ENCODE data around the gene CMIP. TPM values are rescaled to one million over a fixed set of nuclear protein-coding genes. Genes with fewer than 3 reads are reported as not detected.

Gene CMIP
- polyA plus RNA-seq, 1 donor from 2014 or later = 15.1 TPM

GRCh38 chr16:81633680-81634379, 189.2 kb downstream of the CMIP start:
- H3F3A ChIP-seq (ENCODE audit: insufficient read depth, low read length, poor library complexity, severe bottlenecking) = no peaks in the 10 kb centered on the region
- H3K36me3 ChIP-seq (ENCODE audit: insufficient read depth, low read length) = no peaks in the 10 kb centered on the region
- no peak overlapping the region for H3K9ac ChIP-seq (ENCODE audit: low read length)
- no peak overlapping the region for H3K4me2 ChIP-seq (ENCODE audit: low read length)
- H3K27me3 ChIP-seq (ENCODE audit: insufficient read depth, low read depth, low read length) = no peaks in the 10 kb centered on the region
- no peak overlapping the region for H3K4me3 ChIP-seq (ENCODE audit: low read length)
- H4K20me1 ChIP-seq (ENCODE audit: insufficient read depth) = no peaks in the 10 kb centered on the region
- no peak overlapping the region for H2AFZ ChIP-seq (ENCODE audit: low read depth, low read length)
- H3K27ac ChIP-seq (ENCODE audit: low read length) = no peak overlapping the region
- no peaks in the 10 kb centered on the region for H3K9me3 ChIP-seq (ENCODE audit: low read length)
- no peaks in the 10 kb centered on the region for H3K9me2 ChIP-seq (ENCODE audit: insufficient read depth, low read length)
- no peaks in the 10 kb centered on the region for H3K79me2 ChIP-seq (replicated peaks; ENCODE audit: insufficient read depth, low read length)
- TF ChIP-seq POLR2AphosphoS5 (IDR thresholded peaks at IDR 0.05) (no peak), CTCF (IDR thresholded peaks at IDR 0.05; ENCODE audit: poor library complexity, severe bottlenecking) (no peak), EZH2 (IDR thresholded peaks at IDR 0.05; ENCODE audit: borderline replicate concordance, insufficient read depth, low read length, poor library complexity, severe bottlenecking) (no peak), MXI1 (conservative IDR thresholded peaks at IDR 0.05; ENCODE audit: poor library complexity, severe bottlenecking) (no peak), TAF1 (IDR thresholded peaks at IDR 0.05; ENCODE audit: low read depth) (no peak), RAD21 (conservative IDR thresholded peaks at IDR 0.05) (no peak), SMC3 (conservative IDR thresholded peaks at IDR 0.05; ENCODE audit: poor library complexity) (no peak), EP300 (conservative IDR thresholded peaks at IDR 0.05; ENCODE audit: poor library complexity, severe bottlenecking) (no peak), REST (IDR thresholded peaks at IDR 0.05; ENCODE audit: borderline replicate concordance) (no peak)

GRCh38 chr16:81634380-81635062, 189.9 kb downstream of the CMIP start:
- TF ChIP-seq EZH2 (IDR thresholded peaks at IDR 0.05; ENCODE audit: borderline replicate concordance, insufficient read depth, low read length, poor library complexity, severe bottlenecking) (no peak), EP300 (conservative IDR thresholded peaks at IDR 0.05; ENCODE audit: poor library complexity, severe bottlenecking) (no peak)
- no peaks in the 10 kb centered on the region for H3K9me2 ChIP-seq (ENCODE audit: insufficient read depth, low read length)
- no peaks in the 10 kb centered on the region for H4K20me1 ChIP-seq (ENCODE audit: insufficient read depth)
- no peak overlapping the region for H3K4me2 ChIP-seq (ENCODE audit: low read length)
- H3K27me3 ChIP-seq (ENCODE audit: insufficient read depth, low read depth, low read length) = no peaks in the 10 kb centered on the region
- H3K4me3 ChIP-seq (ENCODE audit: low read length) = no peak overlapping the region
- no peak overlapping the region for H3K27ac ChIP-seq (ENCODE audit: low read length)
- no peaks in the 10 kb centered on the region for H3K36me3 ChIP-seq (ENCODE audit: insufficient read depth, low read length)
- H3K9ac ChIP-seq (ENCODE audit: low read length) = no peak overlapping the region
- no peaks in the 10 kb centered on the region for H3K9me3 ChIP-seq (ENCODE audit: low read length)
- no peaks in the 10 kb centered on the region for H3K79me2 ChIP-seq (replicated peaks; ENCODE audit: insufficient read depth, low read length)
- H3F3A ChIP-seq (ENCODE audit: insufficient read depth, low read length, poor library complexity, severe bottlenecking) = no peaks in the 10 kb centered on the region
- H2AFZ ChIP-seq (ENCODE audit: low read depth, low read length) = no peak overlapping the region
